Esophagus muscularis mucosa (tissue), 4 donors: ENCODE results near the gene CYB5R2. TPM values are rescaled to one million over a fixed set of nuclear protein-coding genes. Genes with fewer than 3 reads are reported as not detected.

Source experiments
- DNase-seq: peaks from one replicate; pipeline ENCODE4 v3.0.0-alpha.2; 2017; ENCODE audit errors: extremely low spot score
- H3K27ac ChIP-seq, 4 donors: fragments of 200-600 bp; sonication (generic); replicated peaks in 1 of 4; 1 replicate in 3 of 4; 2 replicates in 1 of 4; pipeline ENCODE4 v1.5.1; 2016 to 2019; ENCODE audit warnings: mild to moderate bottlenecking in 1 of 4
- H3K27me3 ChIP-seq, 4 donors: fragments of 200-600 bp; sonication (generic); one replicate each; pipeline versions ENCODE4 v1.5.1 to v1.6.0; 2016 to 2019
- H3K36me3 ChIP-seq, 4 donors: fragments of 200-600 bp; sonication (generic); one replicate each; pipeline ENCODE4 v1.5.1; 2016 to 2019
- H3K4me1 ChIP-seq, 4 donors: fragments of 200-600 bp; sonication (generic); one replicate each; pipeline ENCODE4 v1.5.1; 2016 to 2019
- H3K4me3 ChIP-seq, 4 donors: fragments of 200-600 bp; sonication (generic); 1 replicate in 2 of 4; 2 replicates in 2 of 4; pipeline ENCODE4 v1.5.1; 2016 to 2019; ENCODE audit warnings: mild to moderate bottlenecking in 4 of 4, moderate library complexity in 1 of 4
- H3K9me3 ChIP-seq, 4 donors: fragments of 200-600 bp; sonication (generic); 1 replicate in 3 of 4; 2 replicates in 1 of 4; pipeline ENCODE4 v1.5.1; 2016 to 2019
- EP300 ChIP-seq: sonication (generic); formaldehyde crosslinking; IDR thresholded peaks from one replicate; pipeline ENCODE4 v1.6.1; 2017; ENCODE audit warnings: antibody characterized with exemption
- POLR2A ChIP-seq: fragments of 450-650 bp; IDR thresholded peaks from one replicate; pipeline ENCODE4 v1.6.1; 2017; ENCODE audit warnings: antibody characterized with exemption, moderate library complexity, mild to moderate bottlenecking, low read depth
- POLR2AphosphoS5 ChIP-seq, 2 donors: sonication (generic); formaldehyde crosslinking; IDR thresholded peaks; one replicate each; pipeline ENCODE4 v1.6.1; 2017; ENCODE audit warnings: antibody characterized with exemption in 2 of 2
- WGBS: methylation state at CpG from one replicate; pipeline ENCODE4 v1.1.5; 2018; 5-methylcytosine and 5-hydroxymethylcytosine counted together
- intact Hi-C: fragments of 100-400 bp; cut with DNase I; formaldehyde crosslinking; loops from one replicate; pipeline ENCODE4 v1.15.1; 2023
- total RNA-seq, 4 donors: library from RNA; depleted of rRNA; stranded (reverse); fragments of >200 nt; gene quantifications; one replicate each; pipeline versions ENCODE4 v1.1.0 to v1.2.1, GENCODE V29; 2016
- TF ChIP-seq, protein P1 (sequence below), 3 experiments: fragments of 200-600 bp in 2 of 3; fragments of 450-650 bp in 1 of 3; sonication (generic) in 2 of 3; IDR thresholded peaks; one replicate each; pipeline ENCODE4 v1.5.1; 2017 to 2019; ENCODE audit warnings: antibody characterized with exemption in 3 of 3, mild to moderate bottlenecking in 2 of 3, moderate library complexity in 1 of 3

The CYB5R2 gene
- total RNA-seq, 4 donors from 2014 or later: 2.2 to 4.2 (median 2.6) TPM

DNA sequence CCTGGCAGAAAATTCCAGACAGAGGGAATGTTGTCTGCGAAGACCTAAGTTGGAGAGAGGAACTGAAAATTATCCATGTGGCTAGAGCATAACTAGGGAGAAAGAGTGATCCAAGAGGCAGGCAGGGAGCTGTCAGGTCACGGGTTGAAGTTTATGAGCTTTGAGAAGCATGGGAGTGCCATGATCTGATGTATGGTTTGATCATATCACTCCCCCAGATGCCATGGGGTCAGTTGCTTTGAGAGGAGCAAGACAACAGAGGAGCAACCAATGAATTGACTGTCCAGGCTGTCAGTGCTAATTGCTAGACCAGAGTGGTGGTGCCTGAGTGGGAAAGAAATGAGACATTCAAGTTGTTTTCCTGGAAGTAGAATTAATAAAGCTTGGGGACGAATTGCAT is 54.0 kb downstream of the CYB5R2 start:
- Histone ChIP-seq H3K27ac (no peak overlapping the region), H3K4me1 (no peaks in the 10 kb centered on the region), H3K9me3 (no peaks in the 10 kb centered on the region), H3K36me3 (peaks cover 0 to 47% (median 15%) of the 10 kb centered on the region in 4 donors), H3K4me3 (no peak overlapping the region), H3K27me3 (no peaks in the 10 kb centered on the region)
- intact Hi-C loops: no loop called here
- TF ChIP-seq POLR2A (no peak), POLR2AphosphoS5 (IDR thresholded peaks at IDR 0.05) (no peak), EP300 (no peak)
- TF ChIP-seq, protein P1, sequence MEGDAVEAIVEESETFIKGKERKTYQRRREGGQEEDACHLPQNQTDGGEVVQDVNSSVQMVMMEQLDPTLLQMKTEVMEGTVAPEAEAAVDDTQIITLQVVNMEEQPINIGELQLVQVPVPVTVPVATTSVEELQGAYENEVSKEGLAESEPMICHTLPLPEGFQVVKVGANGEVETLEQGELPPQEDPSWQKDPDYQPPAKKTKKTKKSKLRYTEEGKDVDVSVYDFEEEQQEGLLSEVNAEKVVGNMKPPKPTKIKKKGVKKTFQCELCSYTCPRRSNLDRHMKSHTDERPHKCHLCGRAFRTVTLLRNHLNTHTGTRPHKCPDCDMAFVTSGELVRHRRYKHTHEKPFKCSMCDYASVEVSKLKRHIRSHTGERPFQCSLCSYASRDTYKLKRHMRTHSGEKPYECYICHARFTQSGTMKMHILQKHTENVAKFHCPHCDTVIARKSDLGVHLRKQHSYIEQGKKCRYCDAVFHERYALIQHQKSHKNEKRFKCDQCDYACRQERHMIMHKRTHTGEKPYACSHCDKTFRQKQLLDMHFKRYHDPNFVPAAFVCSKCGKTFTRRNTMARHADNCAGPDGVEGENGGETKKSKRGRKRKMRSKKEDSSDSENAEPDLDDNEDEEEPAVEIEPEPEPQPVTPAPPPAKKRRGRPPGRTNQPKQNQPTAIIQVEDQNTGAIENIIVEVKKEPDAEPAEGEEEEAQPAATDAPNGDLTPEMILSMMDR (IDR thresholded peaks at IDR 0.05): no peak
- 85% methylated on average over 3 of the region's 3 CpGs for WGBS
- DNase-seq: no peak

DNA sequence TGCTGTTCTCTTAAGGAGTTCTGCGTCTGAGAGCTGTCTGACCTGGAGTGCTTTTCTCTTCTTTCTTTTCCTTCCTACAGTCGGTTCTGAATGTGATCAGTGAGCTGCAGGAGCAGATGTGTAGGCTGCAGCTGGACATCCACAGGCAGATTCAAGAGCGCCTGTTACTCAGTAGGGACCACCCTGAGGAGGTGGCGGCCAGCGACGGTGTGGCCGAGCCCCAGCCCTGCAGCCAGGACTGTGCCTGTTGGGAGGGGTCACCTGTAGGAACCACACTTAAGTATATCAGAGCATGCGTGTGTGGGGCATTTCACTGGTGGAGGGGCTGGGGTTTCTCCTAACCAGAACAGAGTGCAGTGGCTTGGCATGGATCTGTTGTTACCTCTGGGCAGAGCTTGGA is 56.3 kb downstream of the CYB5R2 start:
- peaks cover 0 to 14% (median 0%) of the 10 kb centered on the region in 4 donors for H3K4me1 ChIP-seq
- H3K9me3 ChIP-seq: no peaks in the 10 kb centered on the region
- 92% methylated on average over 8 of the region's 8 CpGs for WGBS
- no peak overlapping the region for H3K27ac ChIP-seq
- DNase-seq: no peak
- H3K27me3 ChIP-seq: no peaks in the 10 kb centered on the region
- intact Hi-C loops: no loop called here
- TF ChIP-seq, protein P1 (IDR thresholded peaks at IDR 0.05): no peak
- TF ChIP-seq POLR2AphosphoS5 (IDR thresholded peaks at IDR 0.05) (no peak), EP300 (no peak), POLR2A (no peak)
- H3K36me3 ChIP-seq: peaks cover 0 to 25% (median 11%) of the 10 kb centered on the region in 4 donors
- no peak overlapping the region for H3K4me3 ChIP-seq

Other genes with a start within 250 kb of the CYB5R2 start
- gene OLFML1, start 188.0 kb downstream of the CYB5R2 start, total RNA-seq: 10 to 100 TPM in 1 of 4 donors, 1 to 10 TPM in 3; 5.6 to 10.8 (median 7.7) TPM
- 10 to 100 TPM in 2 of 4 donors, 1 to 10 TPM in 2; 7.5 to 12.5 (median 10.0) TPM for gene PPFIBP2, start 159.5 kb downstream of the CYB5R2 start, total RNA-seq
- gene OVCH2, start 33.0 kb upstream of the CYB5R2 start, total RNA-seq: not detected
- gene OR5P2, start 123.4 kb upstream of the CYB5R2 start, total RNA-seq: not detected
- gene OR5P3, start 157.3 kb upstream of the CYB5R2 start, total RNA-seq: not detected